Measurements from ENCODE around the gene CFAP74. TPM values are rescaled to one million over a fixed set of nuclear protein-coding genes. Genes with fewer than 3 reads are reported as not detected.

CFAP74 gene
- polyA plus RNA-seq, 1 donor (not counting 4 experiments of a cell fraction or from before 2014, with no cell fraction given) = not detected

- no peaks in the 10 kb centered on the region for H3K9me3 ChIP-seq (ENCODE audit: control insufficient read depth, low read depth, low read length)
- no peak overlapping the region for H3K4me2 ChIP-seq (ENCODE audit: control insufficient read depth, extremely low read depth, insufficient read depth, low read depth, low read length)
- H4K20me1 ChIP-seq (ENCODE audit: control insufficient read depth, extremely low read depth, insufficient read depth, low read length) = peaks cover 2% of the 10 kb centered on the region
- H3K27ac ChIP-seq (ENCODE audit: control insufficient read depth, insufficient read depth, low read length) = no peak overlapping the region
- peaks cover 10% of the 10 kb centered on the region for H3K27me3 ChIP-seq (ENCODE audit: control insufficient read depth, extremely low read depth, insufficient read depth, low read length)
- H3K4me1 ChIP-seq (ENCODE audit: control insufficient read depth, extremely low read depth, insufficient read depth, low read length) = no peaks in the 10 kb centered on the region
- H3K79me2 ChIP-seq (ENCODE audit: control insufficient read depth, insufficient read depth, low read length) = no peaks in the 10 kb centered on the region
- no peaks in the 10 kb centered on the region for H3K36me3 ChIP-seq (ENCODE audit: control insufficient read depth in 2 of 2, extremely low read depth in 1 of 2, insufficient read depth in 2 of 2, low read length in 2 of 2)
- H3K9me1 ChIP-seq (ENCODE audit: control insufficient read depth, extremely low read depth, insufficient read depth, low read length) = no peaks in the 10 kb centered on the region
- H3K9ac ChIP-seq (ENCODE audit: control insufficient read depth, extremely low read depth, insufficient read depth, low read length) = no peak overlapping the region
- H2AFZ ChIP-seq (ENCODE audit: control insufficient read depth, low read length) = no peak overlapping the region
- no peak for DNase-seq (ENCODE audit: low read depth, low spot score)
- no peak for FAIRE-seq
- H3K4me3 ChIP-seq (ENCODE audit: control insufficient read depth in 2 of 3, extremely low read depth in 1 of 3, insufficient read depth in 2 of 3, low read depth in 1 of 3, low read length in 3 of 3) = no peak overlapping the region
- dilution Hi-C loops (cut with MboI; ENCODE audit: extremely low pct_ligation_motif_present, low sequenced_read_pairs) = no loop called here
- TF ChIP-seq EZH2 (IDR thresholded peaks at IDR 0.05; ENCODE audit: low read length) = no peak
- TF ChIP-seq CTCF (optimal IDR thresholded peaks at IDR 0.05 in 1 of 3, IDR thresholded peaks at IDR 0.05 in 1 of 3, conservative IDR thresholded peaks at IDR 0.05 in 1 of 3; ENCODE audit: extremely low read depth in 1 of 3, insufficient read depth in 2 of 3, low read length in 3 of 3) = no peak
These were observed 26.7 kb upstream of the CFAP74 start for GRCh38 chr1:2030076-2030871.

GRCh38 chr1:2029561-2029960 is 26.0 kb upstream of the CFAP74 start:
- no peak for DNase-seq (ENCODE audit: low read depth, low spot score)
- Histone ChIP-seq H3K4me3 (ENCODE audit: control insufficient read depth in 2 of 3, extremely low read depth in 1 of 3, insufficient read depth in 2 of 3, low read depth in 1 of 3, low read length in 3 of 3) (no peak overlapping the region), H3K79me2 (ENCODE audit: control insufficient read depth, insufficient read depth, low read length) (no peaks in the 10 kb centered on the region), H4K20me1 (ENCODE audit: control insufficient read depth, extremely low read depth, insufficient read depth, low read length) (peaks cover 2% of the 10 kb centered on the region), H3K4me2 (ENCODE audit: control insufficient read depth, extremely low read depth, insufficient read depth, low read depth, low read length) (no peak overlapping the region), H3K9ac (ENCODE audit: control insufficient read depth, extremely low read depth, insufficient read depth, low read length) (no peak overlapping the region), H3K9me1 (ENCODE audit: control insufficient read depth, extremely low read depth, insufficient read depth, low read length) (no peaks in the 10 kb centered on the region), H2AFZ (ENCODE audit: control insufficient read depth, low read length) (no peak overlapping the region), H3K27me3 (ENCODE audit: control insufficient read depth, extremely low read depth, insufficient read depth, low read length) (peaks cover 12% of the 10 kb centered on the region), H3K27ac (ENCODE audit: control insufficient read depth, insufficient read depth, low read length) (no peak overlapping the region), H3K9me3 (ENCODE audit: control insufficient read depth, low read depth, low read length) (no peaks in the 10 kb centered on the region), H3K4me1 (ENCODE audit: control insufficient read depth, extremely low read depth, insufficient read depth, low read length) (no peaks in the 10 kb centered on the region), H3K36me3 (ENCODE audit: control insufficient read depth in 2 of 2, extremely low read depth in 1 of 2, insufficient read depth in 2 of 2, low read length in 2 of 2) (no peaks in the 10 kb centered on the region)
- dilution Hi-C loops (cut with MboI; ENCODE audit: extremely low pct_ligation_motif_present, low sequenced_read_pairs) = no loop called here
- no peak for FAIRE-seq
- TF ChIP-seq EZH2 (IDR thresholded peaks at IDR 0.05; ENCODE audit: low read length) (no peak), CTCF (optimal IDR thresholded peaks at IDR 0.05 in 1 of 3, IDR thresholded peaks at IDR 0.05 in 1 of 3, conservative IDR thresholded peaks at IDR 0.05 in 1 of 3; ENCODE audit: extremely low read depth in 1 of 3, insufficient read depth in 2 of 3, low read length in 3 of 3) (no peak)
